Mesendoderm (in vitro differentiated cells): ENCODE data around the gene DACT3.

Experiments used
- DNase-seq: peaks from one replicate; pipeline ENCODE4 v3.0.0; 2013
- H2AK5ac ChIP-seq: 2 replicates; pipeline ENCODE4 v1.6.1; 2013; ENCODE audit warnings: low read length, inconsistent platforms
- H2BK120ac ChIP-seq: 2 replicates; pipeline ENCODE4 v1.6.1; 2013; ENCODE audit warnings: low read depth, mild to moderate bottlenecking, low read length, moderate library complexity, mixed read lengths
- H2BK15ac ChIP-seq: replicated peaks from 2 replicates; pipeline ENCODE4 v1.6.1; 2013; ENCODE audit warnings: low read depth, mild to moderate bottlenecking, moderate library complexity
- H2BK5ac ChIP-seq: 2 replicates; pipeline ENCODE4 v1.6.1; 2013; ENCODE audit warnings: low read length, inconsistent platforms
- H3K18ac ChIP-seq: 2 replicates; pipeline ENCODE4 v1.6.1; 2013; ENCODE audit warnings: mild to moderate bottlenecking, low read length, mixed read lengths
- H3K23ac ChIP-seq: one replicate; pipeline ENCODE4 v1.6.1; 2013; ENCODE audit warnings: low read length
- H3K27ac ChIP-seq: 2 replicates; pipeline ENCODE4 v1.5.1; 2013; ENCODE audit warnings: low read depth, mild to moderate bottlenecking, inconsistent platforms, low read length, moderate library complexity
- H3K27me3 ChIP-seq: 2 replicates; pipeline ENCODE4 v1.6.1; 2013; ENCODE audit warnings: low read length, control low read depth, mild to moderate bottlenecking, inconsistent platforms; ENCODE audit not compliant: insufficient read depth, poor library complexity
- H3K36me3 ChIP-seq: 2 replicates; pipeline ENCODE4 v1.6.1; 2013; ENCODE audit warnings: low read length, inconsistent platforms; ENCODE audit not compliant: control insufficient read depth, insufficient read depth
- H3K4ac ChIP-seq: one replicate; pipeline ENCODE4 v1.6.1; 2013; ENCODE audit warnings: low read depth, mild to moderate bottlenecking, low read length, moderate library complexity
- H3K4me1 ChIP-seq: 2 replicates; pipeline ENCODE4 v1.6.1; 2013; ENCODE audit warnings: low read depth, low read length, inconsistent platforms; ENCODE audit not compliant: control insufficient read depth
- H3K4me2 ChIP-seq: 2 replicates; pipeline ENCODE4 v1.6.1; 2013; ENCODE audit warnings: low read length
- H3K4me3 ChIP-seq: 2 replicates; pipeline ENCODE4 v1.5.1; 2013; ENCODE audit warnings: mild to moderate bottlenecking, low read length
- H3K56ac ChIP-seq: one replicate; pipeline ENCODE4 v1.6.1; 2013; ENCODE audit warnings: low read length
- H3K79me1 ChIP-seq: 2 replicates; pipeline ENCODE4 v1.6.1; 2013; ENCODE audit warnings: low read length, inconsistent platforms
- H3K79me2 ChIP-seq: 2 replicates; pipeline ENCODE4 v1.6.1; 2013; ENCODE audit warnings: mild to moderate bottlenecking, low read length; ENCODE audit not compliant: control insufficient read depth, insufficient read depth
- H3K9ac ChIP-seq: 2 replicates; pipeline ENCODE4 v1.6.1; 2013; ENCODE audit warnings: low read length, inconsistent platforms
- H4K5ac ChIP-seq: one replicate; pipeline ENCODE4 v1.6.1; 2013; ENCODE audit warnings: low read length
- H4K8ac ChIP-seq: one replicate; pipeline ENCODE4 v1.6.1; 2013; ENCODE audit warnings: low read depth, mild to moderate bottlenecking, control low read depth, low read length, moderate library complexity
- WGBS: extraction: QIAGEN DNeasy Blood & Tissue Kit; methylation state at CpG from one replicate; pipeline ENCODE4 v1.1.7; 2013; ENCODE audit warnings: low lambda C conversion rate, missing lambda C conversion rate; ENCODE audit not compliant: insufficient coverage; ENCODE audit errors: extremely low coverage; 5-methylcytosine and 5-hydroxymethylcytosine counted together

DACT3 gene

GRCh38 chr19:46608581-46609345, 52.2 kb downstream of the DACT3 start:
- peaks cover 2% of the 10 kb centered on the region for H3K4me1 ChIP-seq
- no peak overlapping the region for H2BK5ac ChIP-seq
- H3K23ac ChIP-seq: no peak overlapping the region
- no peak overlapping the region for H3K4me3 ChIP-seq
- H4K8ac ChIP-seq: no peak overlapping the region
- no peak overlapping the region for H3K27ac ChIP-seq
- H4K5ac ChIP-seq: no peak overlapping the region
- H3K4me2 ChIP-seq: no peak overlapping the region
- peaks cover 26% of the 10 kb centered on the region for H3K79me1 ChIP-seq
- H3K18ac ChIP-seq: no peak overlapping the region
- peaks cover 25% of the 10 kb centered on the region for H3K79me2 ChIP-seq
- no peak for DNase-seq
- H3K36me3 ChIP-seq: peaks cover 30% of the 10 kb centered on the region
- no peak overlapping the region for H2AK5ac ChIP-seq
- H3K27me3 ChIP-seq: no peaks in the 10 kb centered on the region
- no CpG with 5 or more reads among the region's 27 CpGs for WGBS
- H2BK120ac ChIP-seq: no peak overlapping the region
- H2BK15ac ChIP-seq: no peak overlapping the region
- no peak overlapping the region for H3K56ac ChIP-seq
- H3K4ac ChIP-seq: no peak overlapping the region
- no peak overlapping the region for H3K9ac ChIP-seq

GRCh38 chr19:46608178-46608577, 52.8 kb downstream of the DACT3 start:
- Histone ChIP-seq H3K4ac (no peak overlapping the region), H2BK5ac (no peak overlapping the region), H3K4me3 (no peak overlapping the region), H3K4me2 (no peak overlapping the region), H3K18ac (no peak overlapping the region), H3K23ac (no peak overlapping the region), H2BK120ac (no peak overlapping the region), H3K56ac (no peak overlapping the region), H3K9ac (no peak overlapping the region), H4K8ac (no peak overlapping the region), H2AK5ac (no peak overlapping the region), H3K36me3 (peaks cover 30% of the 10 kb centered on the region), H2BK15ac (no peak overlapping the region), H3K27me3 (no peaks in the 10 kb centered on the region), H3K79me2 (peaks cover 31% of the 10 kb centered on the region), H3K27ac (no peak overlapping the region), H3K4me1 (peaks cover 6% of the 10 kb centered on the region), H3K79me1 (peaks cover 29% of the 10 kb centered on the region), H4K5ac (no peak overlapping the region)
- DNase-seq: no peak
- WGBS: no CpG with 5 or more reads among the region's 9 CpGs

DNA sequence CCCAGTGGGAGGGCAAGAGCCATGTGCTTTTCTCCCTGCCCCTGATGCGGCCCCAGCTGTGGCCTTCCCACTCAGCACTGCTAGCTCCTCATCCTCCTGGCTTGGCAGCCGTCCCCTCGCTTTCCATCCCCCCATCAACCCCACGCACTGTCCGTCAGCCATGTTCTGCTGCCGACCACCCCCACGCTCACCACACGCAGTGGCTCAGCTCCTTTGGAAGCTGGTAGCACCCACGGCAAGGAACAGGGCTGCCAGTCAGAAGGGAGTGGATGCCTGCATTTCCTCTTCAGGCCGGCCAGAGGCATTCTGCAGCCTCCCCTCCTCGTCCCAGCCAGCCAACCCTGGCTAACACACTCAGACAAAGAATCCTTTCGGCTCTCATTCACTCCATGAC, 53.5 kb downstream of the DACT3 start:
- H3K4me1 ChIP-seq: peaks cover 11% of the 10 kb centered on the region
- H3K27me3 ChIP-seq: no peaks in the 10 kb centered on the region
- no peak overlapping the region for H3K4me3 ChIP-seq
- H2BK15ac ChIP-seq: no peak overlapping the region
- peaks cover 30% of the 10 kb centered on the region for H3K36me3 ChIP-seq
- no peak overlapping the region for H3K4ac ChIP-seq
- no peak overlapping the region for H3K56ac ChIP-seq
- H3K9ac ChIP-seq: no peak overlapping the region
- H2BK5ac ChIP-seq: no peak overlapping the region
- H4K8ac ChIP-seq: no peak overlapping the region
- no peak overlapping the region for H4K5ac ChIP-seq
- H3K27ac ChIP-seq: no peak overlapping the region
- H3K18ac ChIP-seq: no peak overlapping the region
- H3K79me1 ChIP-seq: peaks cover 32% of the 10 kb centered on the region
- H3K23ac ChIP-seq: no peak overlapping the region
- DNase-seq: no peak
- no peak overlapping the region for H2AK5ac ChIP-seq
- H2BK120ac ChIP-seq: no peak overlapping the region
- no CpG with 5 or more reads among the region's 12 CpGs for WGBS
- H3K4me2 ChIP-seq: no peak overlapping the region
- H3K79me2 ChIP-seq: peaks cover 38% of the 10 kb centered on the region

DNA sequence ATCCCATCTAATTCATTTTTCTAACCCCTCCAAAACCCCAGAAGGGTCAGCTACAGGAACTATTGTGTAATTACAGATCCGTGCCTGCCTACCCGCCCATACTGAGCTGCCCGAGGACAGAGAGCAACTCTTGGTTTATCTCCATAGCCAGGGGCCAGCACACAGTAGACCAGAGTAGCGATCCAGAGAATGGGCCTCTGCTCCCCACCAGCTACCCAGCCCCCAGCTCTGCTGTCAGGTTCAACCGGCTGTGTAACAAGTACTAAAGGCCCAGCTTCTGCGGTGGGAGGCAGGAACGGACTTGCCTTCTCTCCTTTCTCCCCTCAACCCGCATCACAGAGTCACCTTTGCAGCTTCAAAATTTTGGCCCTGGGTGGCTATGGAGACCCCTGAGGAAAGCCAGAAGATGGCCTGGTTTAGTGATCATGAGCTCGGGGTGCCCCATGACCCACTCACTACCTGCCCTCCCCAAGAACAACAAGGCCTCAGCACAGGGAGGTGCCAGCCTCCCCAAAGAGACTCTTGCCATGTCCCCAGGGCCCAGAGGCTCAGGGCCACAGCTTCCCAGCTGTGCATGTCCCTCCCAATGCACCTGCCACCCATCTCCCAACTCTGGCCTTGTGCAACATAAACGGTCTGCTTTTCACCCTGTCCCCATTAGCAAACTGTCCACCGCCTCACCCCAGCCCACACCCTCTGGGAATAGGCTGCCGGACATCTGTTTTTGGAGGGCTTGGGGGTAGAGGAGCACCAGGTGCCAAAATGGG, 54.1 kb downstream of the DACT3 start:
- Histone ChIP-seq H3K9ac (no peak overlapping the region), H2BK5ac (no peak overlapping the region), H3K18ac (no peak overlapping the region), H3K4me1 (peaks cover 11% of the 10 kb centered on the region), H3K4me3 (no peak overlapping the region), H3K56ac (no peak overlapping the region), H3K36me3 (peaks cover 30% of the 10 kb centered on the region), H3K79me2 (peaks cover 44% of the 10 kb centered on the region), H4K8ac (no peak overlapping the region), H2BK120ac (no peak overlapping the region), H3K4me2 (no peak overlapping the region), H3K27me3 (no peaks in the 10 kb centered on the region), H3K4ac (no peak overlapping the region), H3K27ac (no peak overlapping the region), H3K79me1 (peaks cover 32% of the 10 kb centered on the region), H4K5ac (no peak overlapping the region), H2BK15ac (no peak overlapping the region), H2AK5ac (no peak overlapping the region), H3K23ac (no peak overlapping the region)
- no CpG with 5 or more reads among the region's 12 CpGs for WGBS
- no peak for DNase-seq

DNA sequence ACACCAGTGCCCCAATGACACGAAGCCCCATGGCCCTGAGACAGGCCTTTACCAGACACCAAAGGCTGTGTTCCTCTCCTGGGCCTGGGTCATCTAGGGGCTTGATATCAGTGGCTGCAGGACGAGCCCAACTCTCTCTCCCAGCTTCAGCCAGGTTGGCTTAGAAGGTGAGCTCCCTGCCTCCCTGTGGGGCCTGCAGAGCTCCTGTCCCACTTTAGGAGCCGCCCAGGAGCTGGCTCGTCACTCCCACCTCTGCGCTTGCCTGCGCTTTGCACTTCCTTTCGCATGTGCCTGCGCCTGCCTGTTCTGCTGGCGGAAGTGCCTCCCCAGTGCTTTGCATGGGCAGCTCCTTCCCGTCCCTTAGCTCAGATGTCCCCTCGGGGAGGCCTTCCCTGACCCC, 55.0 kb downstream of the DACT3 start:
- H3K36me3 ChIP-seq: peaks cover 30% of the 10 kb centered on the region
- DNase-seq: no peak
- peaks cover 51% of the 10 kb centered on the region for H3K79me2 ChIP-seq
- no peak overlapping the region for H4K5ac ChIP-seq
- H2BK5ac ChIP-seq: no peak overlapping the region
- H3K27ac ChIP-seq: no peak overlapping the region
- H3K4me1 ChIP-seq: peaks cover 11% of the 10 kb centered on the region
- no peak overlapping the region for H3K4ac ChIP-seq
- no peak overlapping the region for H3K9ac ChIP-seq
- H2BK15ac ChIP-seq: no peak overlapping the region
- H4K8ac ChIP-seq: no peak overlapping the region
- H3K23ac ChIP-seq: no peak overlapping the region
- H3K18ac ChIP-seq: no peak overlapping the region
- H3K4me3 ChIP-seq: no peak overlapping the region
- no peak overlapping the region for H3K4me2 ChIP-seq
- H3K27me3 ChIP-seq: no peaks in the 10 kb centered on the region
- no peak overlapping the region for H2AK5ac ChIP-seq
- H2BK120ac ChIP-seq: no peak overlapping the region
- WGBS: no CpG with 5 or more reads among the region's 11 CpGs
- peaks cover 34% of the 10 kb centered on the region for H3K79me1 ChIP-seq
- H3K56ac ChIP-seq: no peak overlapping the region
